GM12878 (cell line): Measurements from ENCODE around the gene GALNT9. TPM values are rescaled to one million over a fixed set of nuclear protein-coding genes. Genes with fewer than 3 reads are reported as not detected.

Experiments
- ATAC-seq: fragments of 200-7000 bp; cut with Tn5 transposase; 3 replicates; pipeline ENCODE4 v1.9.1; 2020; ENCODE audit warnings: mild to moderate bottlenecking, moderate library complexity
- BruUV-seq: library from RNA; stranded (reverse); fragments of 400-500 nt; replicated peaks from 2 replicates; lab custom pipeline; 2021; lab: Mats Ljungman, UMichigan
- CTCF ChIA-PET: fragments of 300-600 bp; sonication (Branson Sonifier 250); formaldehyde crosslinking; extraction: SDS; loops from one replicate; lab custom pipeline; 2021; ENCODE audit warnings: inconsistent platforms; lab: Yijun Ruan, JAX
- POLR2A ChIA-PET: fragments of 350-600 bp; formaldehyde crosslinking; extraction: SDS; loops from one replicate; lab custom pipeline; 2021; ENCODE audit warnings: inconsistent platforms; lab: Charles Lee
- RAD21 ChIA-PET: fragments of 300-600 bp; sonication (Branson Sonifier 250); formaldehyde crosslinking; loops from one replicate; lab custom pipeline; 2023; ENCODE audit warnings: antibody characterized with exemption; ENCODE audit not compliant: unreplicated experiment; lab: Charles Lee
- SMC1A ChIA-PET: fragments of 300-600 bp; sonication (Branson Sonifier 250); formaldehyde crosslinking; loops from one replicate; lab custom pipeline; 2023; ENCODE audit not compliant: unreplicated experiment, uncharacterized antibody; lab: Charles Lee
- DNase-seq: peaks from one replicate; pipeline ENCODE4 v3.0.0-alpha.2; 2011; ENCODE audit warnings: low read depth, low spot score
- FAIRE-seq: peaks from 3 replicates; lab custom pipeline; 2011; peaks lifted over from hg19 to GRCh38; lab: Jason Lieb, UNC
- H2AFZ ChIP-seq: 2 replicates; pipeline ENCODE4 v1.6.0; 2011; ENCODE audit warnings: low read depth, low read length, control low read depth; ENCODE audit not compliant: control insufficient read depth
- H3K27ac ChIP-seq: 2 replicates; pipeline ENCODE4 v1.5.1; 2011; ENCODE audit warnings: control low read depth; ENCODE audit not compliant: control insufficient read depth, insufficient read depth
- H3K27me3 ChIP-seq, 2 experiments: replicated peaks in 1 of 2; 2 replicates each; pipeline versions ENCODE4 v1.6.0 to v1.6.1; 2011; ENCODE audit warnings: low read length in 1 of 2; ENCODE audit not compliant: control insufficient read depth in 2 of 2, insufficient read depth in 2 of 2
- H3K36me3 ChIP-seq, 2 experiments: 2 replicates each; pipeline ENCODE4 v1.5.1; 2011; ENCODE audit warnings: low read length in 1 of 2; ENCODE audit not compliant: control insufficient read depth in 2 of 2, insufficient read depth in 2 of 2
- H3K4me1 ChIP-seq: 2 replicates; pipeline ENCODE4 v1.6.1; 2011; ENCODE audit warnings: mild to moderate bottlenecking, low read length, moderate library complexity, mixed read lengths; ENCODE audit not compliant: control insufficient read depth, insufficient read depth
- H3K4me2 ChIP-seq: 2 replicates; pipeline ENCODE4 v1.6.0; 2011; ENCODE audit warnings: control low read depth; ENCODE audit not compliant: control insufficient read depth, insufficient read depth
- H3K4me3 ChIP-seq: fragments of 200-600 bp; sonication (generic); 2 replicates; pipeline ENCODE4 v1.5.1; 2016
- H3K79me2 ChIP-seq: 2 replicates; pipeline ENCODE4 v1.6.0; 2011; ENCODE audit warnings: low read length; ENCODE audit not compliant: control insufficient read depth, insufficient read depth
- H3K9ac ChIP-seq: 2 replicates; pipeline ENCODE4 v1.8.0; 2011; ENCODE audit warnings: low read length, control low read depth, mixed read lengths; ENCODE audit not compliant: control insufficient read depth, insufficient read depth
- H3K9me3 ChIP-seq: replicated peaks from 3 replicates; pipeline ENCODE4 v1.5.1; 2011; ENCODE audit warnings: mild to moderate bottlenecking, low read length; ENCODE audit not compliant: control insufficient read depth, insufficient read depth
- H4K20me1 ChIP-seq: 2 replicates; pipeline ENCODE4 v1.6.0; 2011; ENCODE audit not compliant: control insufficient read depth, insufficient read depth
- CTCF ChIP-seq, 3 experiments: IDR thresholded peaks in 2 of 3; conservative IDR thresholded peaks in 1 of 3; 2 replicates each; pipeline ENCODE4 v1.5.1; 2011; ENCODE audit warnings: low read depth in 3 of 3, low read length in 3 of 3, mild to moderate bottlenecking in 3 of 3, control low read depth in 2 of 3, moderate library complexity in 2 of 3, inconsistent platforms in 1 of 3, mixed read lengths in 1 of 3; ENCODE audit not compliant: control insufficient read depth in 2 of 3, insufficient read depth in 1 of 3; ENCODE audit errors: extremely low read depth in 1 of 3
- DPF2 ChIP-seq: fragments of 450-650 bp; IDR thresholded peaks from 2 replicates; pipeline ENCODE4 v1.6.1; 2017; ENCODE audit warnings: mild to moderate bottlenecking
- E4F1 ChIP-seq: fragments of 450-650 bp; IDR thresholded peaks from 2 replicates; pipeline ENCODE4 v1.6.1; 2018; ENCODE audit warnings: borderline replicate concordance, mild to moderate bottlenecking; ENCODE audit not compliant: partially characterized antibody
- IKZF1 ChIP-seq: fragments of 450-650 bp; conservative IDR thresholded peaks from 2 replicates; pipeline ENCODE4 v1.6.1; 2017; ENCODE audit warnings: antibody characterized with exemption, mild to moderate bottlenecking
- IKZF2 ChIP-seq, 2 experiments: fragments of 450-650 bp; IDR thresholded peaks; 2 replicates each; pipeline ENCODE4 v1.6.1; 2017; ENCODE audit warnings: mild to moderate bottlenecking in 2 of 2, moderate library complexity in 2 of 2
- POLR2AphosphoS2 ChIP-seq: IDR thresholded peaks from 2 replicates; pipeline ENCODE4 v1.6.1; 2011; ENCODE audit warnings: low read depth, mild to moderate bottlenecking, low read length, improper control_type of control experiment, moderate library complexity
- SUPT20H ChIP-seq: IDR thresholded peaks from 2 replicates; pipeline ENCODE4 v1.6.1; 2011; ENCODE audit warnings: low read depth, mild to moderate bottlenecking, low read length, moderate library complexity, borderline replicate concordance; ENCODE audit not compliant: control insufficient read depth
- TCF3 ChIP-seq: IDR thresholded peaks from 2 replicates; pipeline ENCODE4 v1.6.1; 2012; ENCODE audit warnings: low read depth, mild to moderate bottlenecking, low read length, borderline replicate concordance; ENCODE audit not compliant: insufficient read depth
- WGBS: methylation state at CpG from one replicate; pipeline ENCODE4 v1.1.6; 2016; ENCODE audit warnings: low lambda C conversion rate; ENCODE audit not compliant: insufficient replicate concordance, insufficient coverage; ENCODE audit errors: missing lambda C conversion rate; 5-methylcytosine and 5-hydroxymethylcytosine counted together
- in situ Hi-C: fragments of 300-500 bp; cut with MboI; formaldehyde crosslinking; loops from 9 replicates; pipeline ENCODE4 v1.14.3; 2018; ENCODE audit warnings: mixed read lengths
- intact Hi-C: fragments of 100-400 bp; cut with micrococcal nuclease; formaldehyde crosslinking; loops from one replicate; pipeline ENCODE4 v1.14.2; 2022; ENCODE audit not compliant: unreplicated experiment
- polyA plus RNA-seq, 11 experiments: library from polyadenylated mRNA; depleted of rRNA in 4 of 11; unstranded in 6 of 11; stranded (reverse) in 5 of 11; fragments of >200 nt; fragmentation: Nextera tagmentation in 4 of 11; fragmentation: Illumina TruSeq in 1 of 11; extraction: Ambion mirVana in 4 of 11; extraction: Trizol in 1 of 11; gene quantifications; 1 replicate in 1 of 11; 2 replicates in 10 of 11; pipeline versions ENCODE4 v1.2.1 to v1.2.3, GENCODE V29; 2011 to 2016; ENCODE audit warnings: inconsistent platforms in 2 of 11, missing spikeins in 2 of 11, low read depth in 1 of 11
- total RNA-seq, 4 experiments: library from RNA; depleted of rRNA in 3 of 4; stranded (reverse); fragments of >200 nt in 3 of 4; fragmentation: Illumina TruSeq in 1 of 4; extraction: Trizol in 1 of 4; gene quantifications; 2 replicates each; pipeline versions ENCODE4 v1.2.1 to v1.2.3, GENCODE V29; 2013 to 2021
- TF ChIP-seq, protein P1 (sequence below): IDR thresholded peaks from 2 replicates; pipeline ENCODE4 v1.6.1; 2012; ENCODE audit warnings: low read depth, low read length, improper control_type of control experiment
- TF ChIP-seq, protein P2 (sequence below): IDR thresholded peaks from 2 replicates; pipeline ENCODE4 v1.6.1; 2012; ENCODE audit warnings: mild to moderate bottlenecking, low read depth, low read length

Gene GALNT9
- total and polyA plus RNA-seq, 10 of the 15 experiments (the other 5 are each of a cell fraction or from before 2014, with no cell fraction given) = 0.04 TPM; not detected in 9

DNA sequence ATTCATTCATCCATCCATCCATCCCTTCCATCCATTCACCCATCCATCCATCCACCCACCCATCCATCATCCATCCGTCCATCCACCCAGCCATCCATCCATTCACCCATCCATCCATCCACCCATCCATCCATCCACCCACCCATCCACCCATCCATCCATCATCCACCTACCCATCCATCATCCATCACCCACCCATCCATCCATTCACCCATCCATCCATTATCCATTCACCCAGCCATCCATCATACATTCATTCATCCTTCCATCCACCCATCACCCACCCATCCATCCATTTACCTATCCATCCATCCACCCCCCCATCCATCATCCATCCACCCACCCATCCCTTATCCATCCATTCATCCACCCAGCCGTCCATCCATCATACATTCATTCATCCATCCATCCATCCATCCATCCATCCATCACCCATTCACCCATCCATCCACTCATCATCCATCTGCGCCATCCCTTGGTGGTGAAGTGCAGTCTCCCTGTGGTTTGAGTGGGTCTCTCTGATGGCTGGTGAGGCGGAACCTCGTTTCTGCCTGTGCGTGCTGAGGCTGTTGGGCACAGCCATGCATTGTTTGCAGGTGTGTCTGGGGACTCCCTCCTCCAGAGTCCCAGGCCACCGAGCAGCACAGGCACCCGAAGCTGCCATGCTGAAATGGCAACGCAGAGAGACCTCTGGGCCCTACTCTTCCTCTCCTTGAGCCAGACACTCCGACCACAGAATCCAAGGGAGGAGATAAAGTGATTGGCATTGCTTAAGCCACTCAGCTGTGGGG, 162.4 kb downstream of the GALNT9 start (continued):
- TF ChIP-seq POLR2AphosphoS2 (no peak), TCF3 (no peak)
- TF ChIP-seq, protein P1, sequence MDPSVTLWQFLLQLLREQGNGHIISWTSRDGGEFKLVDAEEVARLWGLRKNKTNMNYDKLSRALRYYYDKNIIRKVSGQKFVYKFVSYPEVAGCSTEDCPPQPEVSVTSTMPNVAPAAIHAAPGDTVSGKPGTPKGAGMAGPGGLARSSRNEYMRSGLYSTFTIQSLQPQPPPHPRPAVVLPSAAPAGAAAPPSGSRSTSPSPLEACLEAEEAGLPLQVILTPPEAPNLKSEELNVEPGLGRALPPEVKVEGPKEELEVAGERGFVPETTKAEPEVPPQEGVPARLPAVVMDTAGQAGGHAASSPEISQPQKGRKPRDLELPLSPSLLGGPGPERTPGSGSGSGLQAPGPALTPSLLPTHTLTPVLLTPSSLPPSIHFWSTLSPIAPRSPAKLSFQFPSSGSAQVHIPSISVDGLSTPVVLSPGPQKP = no peak
- TF ChIP-seq, all 136 proteins: peak for 0

DNA sequence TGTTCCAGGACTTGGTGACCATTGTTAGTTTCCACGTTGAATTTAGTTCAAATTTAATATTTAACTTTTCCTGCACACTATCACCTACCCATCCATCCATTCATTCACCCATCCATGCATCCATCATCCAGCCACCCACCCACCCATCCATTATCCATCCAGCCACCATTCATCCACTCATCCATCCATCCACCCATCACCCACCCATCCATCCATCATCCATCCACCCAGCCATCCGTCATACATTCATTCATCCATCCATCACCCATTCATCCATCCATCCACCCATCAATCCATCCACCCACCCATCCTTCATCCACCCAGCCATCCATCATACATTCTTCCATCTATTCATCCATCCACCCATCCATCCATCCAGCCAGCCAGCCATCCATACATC, 163.3 kb downstream of the GALNT9 start:
- Histone ChIP-seq H3K9me3 (no peaks in the 10 kb centered on the region), H3K4me3 (no peak overlapping the region), H3K4me2 (no peak overlapping the region), H3K27ac (no peak overlapping the region), H3K36me3 (no peaks in the 10 kb centered on the region), H3K4me1 (no peaks in the 10 kb centered on the region), H4K20me1 (no peaks in the 10 kb centered on the region), H2AFZ (no peak overlapping the region), H3K27me3 (no peaks in the 10 kb centered on the region), H3K9ac (no peak overlapping the region), H3K79me2 (no peaks in the 10 kb centered on the region)
- ChIA-PET POLR2A (no interaction called here), RAD21 (no interaction called here), CTCF (no interaction called here), SMC1A (no interaction called here)
- DNase-seq = no peak
- 88% methylated on average over 2 of the region's 2 CpGs for WGBS
- intact Hi-C loops (no loop called here), in situ Hi-C loops (no loop called here)
- no peak for ATAC-seq
- BruUV-seq = no TSS peak
- FAIRE-seq = no peak
- TF ChIP-seq DPF2 (no peak), IKZF1 (no peak), SUPT20H (no peak), CTCF (IDR thresholded peaks at IDR 0.05 in 2 of 3, conservative IDR thresholded peaks at IDR 0.05 in 1 of 3; ENCODE audit: control insufficient read depth in 2 of 3, extremely low read depth in 1 of 3, insufficient read depth in 1 of 3, low read depth in 3 of 3, low read length in 3 of 3) (no peak), IKZF2 (IDR thresholded peaks at IDR 0.05) (no peak), E4F1 (no peak)
- TF ChIP-seq, protein P2, sequence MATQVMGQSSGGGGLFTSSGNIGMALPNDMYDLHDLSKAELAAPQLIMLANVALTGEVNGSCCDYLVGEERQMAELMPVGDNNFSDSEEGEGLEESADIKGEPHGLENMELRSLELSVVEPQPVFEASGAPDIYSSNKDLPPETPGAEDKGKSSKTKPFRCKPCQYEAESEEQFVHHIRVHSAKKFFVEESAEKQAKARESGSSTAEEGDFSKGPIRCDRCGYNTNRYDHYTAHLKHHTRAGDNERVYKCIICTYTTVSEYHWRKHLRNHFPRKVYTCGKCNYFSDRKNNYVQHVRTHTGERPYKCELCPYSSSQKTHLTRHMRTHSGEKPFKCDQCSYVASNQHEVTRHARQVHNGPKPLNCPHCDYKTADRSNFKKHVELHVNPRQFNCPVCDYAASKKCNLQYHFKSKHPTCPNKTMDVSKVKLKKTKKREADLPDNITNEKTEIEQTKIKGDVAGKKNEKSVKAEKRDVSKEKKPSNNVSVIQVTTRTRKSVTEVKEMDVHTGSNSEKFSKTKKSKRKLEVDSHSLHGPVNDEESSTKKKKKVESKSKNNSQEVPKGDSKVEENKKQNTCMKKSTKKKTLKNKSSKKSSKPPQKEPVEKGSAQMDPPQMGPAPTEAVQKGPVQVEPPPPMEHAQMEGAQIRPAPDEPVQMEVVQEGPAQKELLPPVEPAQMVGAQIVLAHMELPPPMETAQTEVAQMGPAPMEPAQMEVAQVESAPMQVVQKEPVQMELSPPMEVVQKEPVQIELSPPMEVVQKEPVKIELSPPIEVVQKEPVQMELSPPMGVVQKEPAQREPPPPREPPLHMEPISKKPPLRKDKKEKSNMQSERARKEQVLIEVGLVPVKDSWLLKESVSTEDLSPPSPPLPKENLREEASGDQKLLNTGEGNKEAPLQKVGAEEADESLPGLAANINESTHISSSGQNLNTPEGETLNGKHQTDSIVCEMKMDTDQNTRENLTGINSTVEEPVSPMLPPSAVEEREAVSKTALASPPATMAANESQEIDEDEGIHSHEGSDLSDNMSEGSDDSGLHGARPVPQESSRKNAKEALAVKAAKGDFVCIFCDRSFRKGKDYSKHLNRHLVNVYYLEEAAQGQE = no peak
- TF ChIP-seq, all 136 proteins: peak for 0
